A172 (cell line): Measurements from ENCODE around the gene ARMC3. TPM values are rescaled to one million over a fixed set of nuclear protein-coding genes. Genes with fewer than 3 reads are reported as not detected.
A peak's percentile ranks its signal among the peaks of the same experiment; 100 is the strongest.
"Not testable (repeated sequence)": the region's sequence is repeated elsewhere in the genome, so short reads cannot be mapped to it uniquely, and the experiment has no call there.

ENCODE experiments used
- DNase-seq: peaks from one replicate; pipeline ENCODE4 v3.0.0-alpha.2; 2015; ENCODE audit warnings: low spot score
- total RNA-seq: library from RNA; depleted of rRNA; stranded (reverse); fragments of >200 nt; shearing (Covaris generic); gene quantifications from 2 replicates; pipeline ENCODE4 v1.2.3, GENCODE V29; 2014

Gene ARMC3
- total RNA-seq, 1 experiment from 2014 or later = 0.31 TPM

- no peak for DNase-seq
These were observed 120.3 kb downstream of the ARMC3 start for GRCh38 chr10:23048191-23048590.

GRCh38 chr10:23051278-23051677 is 123.4 kb downstream of the ARMC3 start:
- no peak for DNase-seq

GRCh38 chr10:23051855-23052331 is 124.0 kb downstream of the ARMC3 start:
- peak; percentile 69 for DNase-seq

GRCh38 chr10:23053036-23053435 is 125.2 kb downstream of the ARMC3 start:
- DNase-seq = peak; percentile 37

- no peak for DNase-seq
These were observed 127.8 kb downstream of the ARMC3 start for GRCh38 chr10:23055424-23056185.

- DNase-seq = no peak
These were observed 128.3 kb downstream of the ARMC3 start for GRCh38 chr10:23056186-23056579.

GRCh38 chr10:23058366-23058765 is 130.5 kb downstream of the ARMC3 start:
- DNase-seq = no peak

GRCh38 chr10:23060918-23061317 is 133.1 kb downstream of the ARMC3 start:
- no peak for DNase-seq

- peak; percentile 47 for DNase-seq
These were observed 135.5 kb downstream of the ARMC3 start for GRCh38 chr10:23063045-23063972.

- DNase-seq = no peak
These were observed 136.3 kb downstream of the ARMC3 start for GRCh38 chr10:23063973-23064812.

- DNase-seq = not testable (repeated sequence)
These were observed 136.9 kb downstream of the ARMC3 start for GRCh38 chr10:23064813-23065114.

- DNase-seq = peak; percentile 78
These were observed 137.5 kb downstream of the ARMC3 start for GRCh38 chr10:23065181-23065948.

- DNase-seq = no peak
These were observed 139.5 kb downstream of the ARMC3 start for GRCh38 chr10:23067337-23067736.

- peak; percentile 87 for DNase-seq
These were observed 140.3 kb downstream of the ARMC3 start for GRCh38 chr10:23067939-23068775.

- DNase-seq = no peak
These were observed 141.4 kb downstream of the ARMC3 start for GRCh38 chr10:23069019-23069815.

GRCh38 chr10:23070092-23070912 is 142.4 kb downstream of the ARMC3 start:
- not testable (repeated sequence) for DNase-seq

GRCh38 chr10:23070913-23071218 is 143.0 kb downstream of the ARMC3 start:
- DNase-seq = no peak

- DNase-seq = not testable (repeated sequence)
These were observed 144.7 kb downstream of the ARMC3 start for GRCh38 chr10:23072593-23072992.

- DNase-seq = no peak
These were observed 145.7 kb downstream of the ARMC3 start for GRCh38 chr10:23073527-23073926.
